H7 (cell line): ENCODE results near the gene SBNO2. TPM values are rescaled to one million over a fixed set of nuclear protein-coding genes. Genes with fewer than 3 reads are reported as not detected.

Experiments
- DNase-seq: peaks from one replicate; pipeline ENCODE4 v3.0.0; 2012
- H3K27me3 ChIP-seq: 2 replicates; pipeline ENCODE4 v1.6.0; 2011; ENCODE audit warnings: mild to moderate bottlenecking, low read length; ENCODE audit not compliant: control insufficient read depth, insufficient read depth
- H3K36me3 ChIP-seq: replicated peaks from 2 replicates; pipeline ENCODE4 v1.5.1; 2011; ENCODE audit warnings: low read length; ENCODE audit not compliant: control insufficient read depth, insufficient read depth
- H3K4me3 ChIP-seq: 2 replicates; pipeline ENCODE4 v1.5.1; 2011; ENCODE audit warnings: low read depth, mild to moderate bottlenecking, control low read depth, low read length, moderate library complexity; ENCODE audit not compliant: insufficient read depth
- total RNA-seq: library from RNA; depleted of rRNA; stranded (reverse); fragments of >200 nt; shearing (Covaris generic); gene quantifications from 2 replicates; pipeline ENCODE4 v1.2.3, GENCODE V29; 2014

The SBNO2 gene
- total RNA-seq, 1 experiment from 2014 or later, result 31.4 TPM

DNA sequence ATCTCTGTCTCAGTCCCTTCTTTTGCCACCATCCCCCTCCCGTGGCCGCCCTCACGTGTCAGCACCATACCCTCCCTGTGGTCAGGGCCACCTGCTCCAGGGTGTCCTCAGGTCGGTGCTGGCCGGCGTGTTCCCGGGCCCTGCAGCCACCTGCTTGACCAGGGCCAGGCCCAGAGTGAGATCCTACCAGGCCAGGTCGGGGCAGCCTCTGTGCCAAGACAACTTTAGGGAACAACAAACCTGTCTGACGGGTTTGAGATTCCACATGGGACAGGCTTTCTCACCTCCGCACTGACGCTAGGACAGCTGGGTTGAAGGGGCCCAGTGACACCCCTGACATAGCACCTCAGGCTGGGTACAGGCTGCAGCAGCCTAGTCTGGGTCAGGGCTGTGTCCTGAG, 7.5 kb upstream of the SBNO2 start:
- Histone ChIP-seq H3K27me3 (no peaks in the 10 kb centered on the region), H3K4me3 (no peak overlapping the region), H3K36me3 (no peaks in the 10 kb centered on the region)
- DNase-seq, result peak; percentile 57

DNA sequence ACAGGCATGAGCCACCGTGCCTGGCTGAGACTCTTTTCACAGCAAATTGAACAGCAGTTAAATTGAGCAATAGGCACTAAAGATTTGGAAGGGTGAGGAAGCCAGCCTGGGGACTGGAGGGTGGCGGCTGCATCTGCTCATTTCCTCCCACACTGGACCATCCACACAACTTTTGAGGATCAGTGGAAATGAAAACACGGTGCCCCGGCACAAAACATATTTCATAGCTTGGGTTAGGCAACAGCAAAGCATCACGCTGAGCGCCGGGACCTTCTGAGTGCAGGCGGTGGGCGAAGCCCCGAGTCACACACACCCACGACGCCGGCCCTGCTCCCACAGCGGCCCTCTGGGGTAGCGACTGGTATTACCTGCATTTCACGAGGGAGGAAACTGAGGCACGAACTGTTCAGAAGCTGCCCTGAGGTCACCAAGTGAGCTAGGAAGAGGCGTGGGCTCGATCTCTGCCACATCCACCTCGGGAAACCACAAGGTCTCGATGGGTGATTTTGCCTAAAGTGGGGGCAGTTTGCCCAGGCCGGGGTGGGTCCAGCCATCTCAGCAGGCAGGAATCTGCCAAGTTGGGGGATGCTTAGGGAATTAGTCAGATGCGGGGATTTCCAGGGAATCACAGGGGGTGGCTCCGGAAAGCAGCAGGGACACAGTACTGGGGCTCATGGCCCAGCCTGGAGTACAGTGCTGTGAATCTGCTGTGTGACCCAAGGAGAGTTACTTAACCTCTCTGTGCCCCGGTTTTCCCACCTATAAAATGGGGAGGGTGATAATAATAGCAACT, 3.5 kb upstream of the SBNO2 start:
- H3K27me3 ChIP-seq, result no peaks in the 10 kb centered on the region
- H3K36me3 ChIP-seq, result no peaks in the 10 kb centered on the region
- H3K4me3 ChIP-seq, result no peak overlapping the region
- DNase-seq, result peak; percentile 70

- Histone ChIP-seq H3K4me3 (peak overlapping the region; percentile 79), H3K36me3 (no peaks in the 10 kb centered on the region; the same call in 1 of the 2 replicates), H3K27me3 (no peaks in the 10 kb centered on the region)
- peak; percentile 82 for DNase-seq
Observed at GRCh38 chr19:1173159-1173844, 766 bp downstream of the SBNO2 start.

- peak; percentile 83 for DNase-seq
- Histone ChIP-seq H3K36me3 (no peaks in the 10 kb centered on the region; the same call in 1 of the 2 replicates), H3K27me3 (no peaks in the 10 kb centered on the region), H3K4me3 (peak overlapping the region; percentile 79)
Observed at GRCh38 chr19:1172353-1173158, 1.5 kb downstream of the SBNO2 start.

- no peak for DNase-seq
- no peaks in the 10 kb centered on the region; the same call in 1 of the 2 replicates for H3K36me3 ChIP-seq
- H3K4me3 ChIP-seq, result peak overlapping the region; percentile 4; the same call in 1 of the 2 replicates
- no peaks in the 10 kb centered on the region for H3K27me3 ChIP-seq
Observed at GRCh38 chr19:1171755-1172352, 2.2 kb downstream of the SBNO2 start.

GRCh38 chr19:1170938-1171754, 2.9 kb downstream of the SBNO2 start:
- DNase-seq, result no peak
- Histone ChIP-seq H3K27me3 (no peaks in the 10 kb centered on the region), H3K4me3 (no peak overlapping the region; the same call in 1 of the 2 replicates), H3K36me3 (no peaks in the 10 kb centered on the region; the same call in 1 of the 2 replicates)

GRCh38 chr19:1169921-1170885, 3.9 kb downstream of the SBNO2 start:
- Histone ChIP-seq H3K27me3 (no peaks in the 10 kb centered on the region), H3K36me3 (no peaks in the 10 kb centered on the region; the same call in 1 of the 2 replicates), H3K4me3 (no peak overlapping the region)
- DNase-seq, result no peak

- Histone ChIP-seq H3K27me3 (no peaks in the 10 kb centered on the region), H3K36me3 (no peaks in the 10 kb centered on the region; the same call in 1 of the 2 replicates), H3K4me3 (no peak overlapping the region)
- DNase-seq, result peak; percentile 51
Observed at GRCh38 chr19:1169411-1169791, 4.7 kb downstream of the SBNO2 start.

DNA sequence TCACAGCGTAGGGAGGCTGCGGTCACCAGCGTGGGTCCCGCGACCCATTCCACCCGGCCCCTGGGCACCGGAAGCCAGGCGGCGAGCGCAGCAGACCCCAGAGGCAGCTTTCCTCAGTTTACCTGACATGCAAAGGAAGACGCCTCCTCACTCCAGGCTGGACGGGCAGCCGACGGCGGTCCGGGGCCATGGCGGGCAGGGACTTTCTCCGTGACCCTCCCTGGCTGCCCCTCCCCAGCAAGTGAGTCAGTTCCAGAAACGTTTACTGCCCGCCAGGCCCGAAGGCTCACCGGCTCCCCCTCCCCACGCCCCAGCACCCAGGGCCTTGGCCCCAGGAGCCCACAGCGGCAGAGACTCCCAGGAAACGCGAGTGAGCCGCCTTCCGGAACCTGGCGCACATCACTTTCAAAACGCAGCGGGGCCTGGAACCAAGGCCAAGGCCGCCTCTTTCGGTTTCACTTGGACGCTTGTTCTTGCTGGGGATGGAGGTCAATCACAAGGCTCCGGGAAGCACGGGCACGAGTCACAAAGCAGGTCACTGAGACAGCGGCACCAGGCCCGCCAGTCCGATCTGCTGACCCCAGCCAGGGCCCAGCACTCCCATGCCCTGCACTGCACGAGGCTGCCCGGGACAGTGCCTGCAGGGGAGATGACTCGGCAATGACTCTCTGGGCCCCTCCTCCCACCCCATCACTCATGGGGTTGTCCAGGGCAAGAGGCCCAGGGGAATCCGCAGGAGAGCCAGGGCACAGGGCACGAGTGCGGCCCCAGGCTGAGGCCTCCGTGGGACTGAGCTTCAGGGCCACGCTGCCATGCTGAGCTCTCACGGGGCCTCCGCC, 5.3 kb downstream of the SBNO2 start:
- Histone ChIP-seq H3K36me3 (no peaks in the 10 kb centered on the region; the same call in 1 of the 2 replicates), H3K4me3 (no peak overlapping the region), H3K27me3 (no peaks in the 10 kb centered on the region)
- no peak for DNase-seq

DNA sequence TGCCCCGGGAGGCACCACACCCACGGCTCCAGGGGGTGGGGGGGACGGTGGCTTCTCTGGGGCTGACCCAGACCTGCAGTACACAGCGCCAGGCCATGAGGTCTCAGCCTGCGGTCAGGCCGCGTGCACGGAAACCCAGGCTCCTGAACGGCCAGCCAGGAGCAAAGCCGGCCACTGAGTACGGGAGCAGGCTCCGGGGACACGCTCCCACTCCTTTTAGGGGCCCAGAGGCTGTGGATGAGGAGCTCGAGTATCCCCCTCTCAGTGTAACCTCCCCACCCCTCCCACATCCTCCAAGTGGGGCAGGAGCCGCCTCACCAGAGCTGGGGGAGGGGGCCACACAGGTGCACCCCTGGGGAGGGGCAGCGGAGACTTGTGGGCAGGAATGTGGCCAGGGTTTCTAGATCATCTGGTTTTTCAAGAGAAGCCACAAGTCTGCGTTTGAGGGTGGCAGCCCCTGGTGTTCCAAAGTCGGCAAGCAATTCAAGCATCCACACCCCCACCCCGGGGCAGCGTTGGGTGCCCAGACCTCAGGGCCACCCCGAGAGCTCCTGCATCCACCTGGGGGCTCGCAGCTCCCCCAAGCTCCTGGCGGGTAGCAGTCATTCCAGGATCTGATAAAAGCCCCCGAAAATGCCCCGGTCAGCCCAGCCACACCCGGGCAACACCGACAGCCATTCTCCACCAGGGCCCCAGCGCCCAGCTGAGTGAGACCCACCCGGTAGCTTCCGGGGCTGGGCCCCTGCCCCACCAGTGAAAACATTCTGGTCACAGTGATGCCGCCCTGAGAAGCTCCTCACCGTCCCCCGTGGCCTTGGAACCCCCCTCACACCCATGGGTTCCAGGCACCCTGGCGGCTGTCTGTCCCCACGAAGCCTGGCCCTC, 6.1 kb downstream of the SBNO2 start:
- no peak overlapping the region for H3K4me3 ChIP-seq
- H3K36me3 ChIP-seq, result no peaks in the 10 kb centered on the region; the same call in 1 of the 2 replicates
- no peaks in the 10 kb centered on the region for H3K27me3 ChIP-seq
- DNase-seq, result no peak

DNA sequence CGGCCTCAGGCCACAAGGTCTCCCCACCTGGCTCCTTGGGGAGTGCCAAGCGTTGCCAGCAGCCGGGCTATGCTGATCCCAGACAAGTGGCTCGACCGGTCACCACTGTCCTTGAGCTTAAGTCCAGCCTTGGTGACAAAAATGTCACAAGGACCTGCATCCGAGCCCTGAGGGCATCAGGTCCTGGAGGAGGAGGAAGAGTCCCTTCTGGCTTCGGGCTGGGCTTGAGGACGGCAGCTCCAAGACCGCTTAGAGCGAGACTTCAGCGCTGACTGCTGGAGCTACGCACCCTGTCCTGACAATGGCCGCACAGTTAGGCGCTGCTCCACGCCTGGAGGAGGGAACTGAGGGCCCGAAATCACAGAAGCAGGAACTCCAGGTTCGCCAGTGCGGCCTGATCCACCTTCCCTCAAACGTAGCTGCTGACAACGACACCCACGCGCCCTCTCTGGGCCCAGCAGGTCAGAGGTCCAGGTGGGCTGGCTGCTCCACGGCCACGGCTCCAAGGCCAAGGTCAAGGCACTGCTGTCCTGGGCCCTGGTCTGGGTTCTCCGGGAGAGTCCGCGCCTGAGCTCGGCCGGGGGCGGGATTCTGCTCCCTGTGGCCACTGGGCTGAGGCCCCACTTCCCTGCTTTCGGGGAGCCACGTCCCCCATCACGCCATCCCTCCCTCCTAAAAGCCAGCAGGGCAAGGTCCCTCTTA, 7.0 kb downstream of the SBNO2 start:
- H3K4me3 ChIP-seq, result no peak overlapping the region
- H3K36me3 ChIP-seq, result no peaks in the 10 kb centered on the region; the same call in 1 of the 2 replicates
- no peaks in the 10 kb centered on the region for H3K27me3 ChIP-seq
- no peak for DNase-seq
